Activated B cell treated with CpG ODN at 0.5 μM for 24 hours (primary cell): ENCODE data around the gene PGRMC1. TPM values are rescaled to one million over a fixed set of nuclear protein-coding genes. Genes with fewer than 3 reads are reported as not detected.
"Not testable (repeated sequence)": the region's sequence is repeated elsewhere in the genome, so short reads cannot be mapped to it uniquely, and the experiment has no call there.

Experiments used
- ATAC-seq: fragments of 200-7000 bp; cut with Tn5 transposase; one replicate; pipeline ENCODE4 v1.10.0; 2021; ENCODE audit warnings: low read depth, mild to moderate bottlenecking, moderate library complexity
- CTCF ChIA-PET: fragments of 350-600 bp; sonication (Branson Sonifier 250); formaldehyde crosslinking; loops from one replicate; lab custom pipeline; 2021; ENCODE audit warnings: antibody characterized with exemption; lab: Charles Lee
- POLR2A ChIA-PET: fragments of 350-600 bp; sonication (Branson Sonifier 250); formaldehyde crosslinking; loops from one replicate; lab custom pipeline; 2021; ENCODE audit warnings: antibody characterized with exemption; lab: Charles Lee
- DNase-seq: peaks from one replicate; pipeline ENCODE4 v3.0.0; 2022
- H3K27ac Mint-ChIP-seq: one replicate; pipeline ENCODE4 v1.8.0; 2020; ENCODE audit warnings: mixed read lengths
- H3K27me3 Mint-ChIP-seq: one replicate; pipeline ENCODE4 v1.8.0; 2021; ENCODE audit warnings: mixed read lengths
- H3K36me3 Mint-ChIP-seq: one replicate; pipeline ENCODE4 v1.8.0; 2021; ENCODE audit warnings: low read depth, mixed read lengths
- H3K4me1 Mint-ChIP-seq: one replicate; pipeline ENCODE4 v1.8.0; 2021; ENCODE audit warnings: mixed read lengths
- H3K4me3 Mint-ChIP-seq: one replicate; pipeline ENCODE4 v1.8.0; 2020; ENCODE audit warnings: mild to moderate bottlenecking, mixed read lengths
- H3K9me3 Mint-ChIP-seq: one replicate; pipeline ENCODE4 v1.8.0; 2020; ENCODE audit warnings: mixed read lengths
- intact Hi-C: fragments of 100-400 bp; cut with micrococcal nuclease; formaldehyde crosslinking; loops from one replicate; pipeline ENCODE4 v1.15.1; 2024
- total RNA-seq: library from RNA; stranded (reverse); gene quantifications from 2 replicates; pipeline ENCODE4 v1.2.3, GENCODE V29; 2022
- TF ChIP-seq, protein P1 (sequence below): fragments of 200-600 bp; IDR thresholded peaks from one replicate; pipeline ENCODE4 v1.8.0; 2022; ENCODE audit warnings: antibody characterized with exemption, mild to moderate bottlenecking

PGRMC1 gene
- total RNA-seq, 1 donor from 2014 or later = 9.8 TPM

DNA sequence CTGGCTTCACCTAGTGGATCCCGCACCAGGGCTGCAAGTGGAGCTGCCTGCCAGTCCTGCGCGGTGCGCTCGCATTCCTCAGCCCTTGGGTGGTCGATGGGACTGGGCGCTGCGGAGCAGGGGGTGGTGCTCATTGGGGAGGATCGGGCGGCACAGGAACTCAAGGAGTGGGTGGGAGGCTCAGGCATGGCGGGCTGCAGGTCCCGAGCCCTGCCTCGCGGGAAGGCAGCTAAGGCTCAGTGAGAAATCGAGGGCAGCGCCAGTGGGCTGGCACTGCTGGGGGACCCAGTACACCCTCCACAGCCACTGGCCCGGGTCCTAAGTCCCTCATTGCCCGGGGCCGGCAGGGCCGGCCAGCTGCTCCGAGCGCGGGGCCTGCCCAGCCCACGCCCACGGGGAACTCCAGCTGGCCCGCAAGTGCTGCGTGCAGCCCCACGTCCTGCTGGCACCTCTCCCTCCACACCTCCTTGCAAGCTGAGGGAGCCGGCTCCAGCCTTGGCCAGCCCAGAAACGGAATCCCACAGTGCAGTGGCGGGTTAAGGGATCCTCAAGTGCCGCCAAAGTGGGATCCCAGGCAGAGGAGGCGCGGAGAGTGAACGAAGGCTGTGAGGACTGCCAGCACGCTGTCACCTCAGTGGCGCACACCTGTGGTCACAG, 27.6 kb upstream of the PGRMC1 start:
- no peaks in the 10 kb centered on the region for H3K4me1 Mint-ChIP-seq
- ATAC-seq = no peak
- no peak overlapping the region for H3K27ac Mint-ChIP-seq
- no peaks in the 10 kb centered on the region for H3K9me3 Mint-ChIP-seq
- intact Hi-C loops = no loop called here
- H3K36me3 Mint-ChIP-seq = no peaks in the 10 kb centered on the region
- H3K27me3 Mint-ChIP-seq = peaks cover 16% of the 10 kb centered on the region
- ChIA-PET POLR2A (no interaction called here), CTCF (no interaction called here)
- no peak overlapping the region for H3K4me3 Mint-ChIP-seq
- DNase-seq = no peak
- TF ChIP-seq, protein P1, sequence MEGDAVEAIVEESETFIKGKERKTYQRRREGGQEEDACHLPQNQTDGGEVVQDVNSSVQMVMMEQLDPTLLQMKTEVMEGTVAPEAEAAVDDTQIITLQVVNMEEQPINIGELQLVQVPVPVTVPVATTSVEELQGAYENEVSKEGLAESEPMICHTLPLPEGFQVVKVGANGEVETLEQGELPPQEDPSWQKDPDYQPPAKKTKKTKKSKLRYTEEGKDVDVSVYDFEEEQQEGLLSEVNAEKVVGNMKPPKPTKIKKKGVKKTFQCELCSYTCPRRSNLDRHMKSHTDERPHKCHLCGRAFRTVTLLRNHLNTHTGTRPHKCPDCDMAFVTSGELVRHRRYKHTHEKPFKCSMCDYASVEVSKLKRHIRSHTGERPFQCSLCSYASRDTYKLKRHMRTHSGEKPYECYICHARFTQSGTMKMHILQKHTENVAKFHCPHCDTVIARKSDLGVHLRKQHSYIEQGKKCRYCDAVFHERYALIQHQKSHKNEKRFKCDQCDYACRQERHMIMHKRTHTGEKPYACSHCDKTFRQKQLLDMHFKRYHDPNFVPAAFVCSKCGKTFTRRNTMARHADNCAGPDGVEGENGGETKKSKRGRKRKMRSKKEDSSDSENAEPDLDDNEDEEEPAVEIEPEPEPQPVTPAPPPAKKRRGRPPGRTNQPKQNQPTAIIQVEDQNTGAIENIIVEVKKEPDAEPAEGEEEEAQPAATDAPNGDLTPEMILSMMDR = no peak

DNA sequence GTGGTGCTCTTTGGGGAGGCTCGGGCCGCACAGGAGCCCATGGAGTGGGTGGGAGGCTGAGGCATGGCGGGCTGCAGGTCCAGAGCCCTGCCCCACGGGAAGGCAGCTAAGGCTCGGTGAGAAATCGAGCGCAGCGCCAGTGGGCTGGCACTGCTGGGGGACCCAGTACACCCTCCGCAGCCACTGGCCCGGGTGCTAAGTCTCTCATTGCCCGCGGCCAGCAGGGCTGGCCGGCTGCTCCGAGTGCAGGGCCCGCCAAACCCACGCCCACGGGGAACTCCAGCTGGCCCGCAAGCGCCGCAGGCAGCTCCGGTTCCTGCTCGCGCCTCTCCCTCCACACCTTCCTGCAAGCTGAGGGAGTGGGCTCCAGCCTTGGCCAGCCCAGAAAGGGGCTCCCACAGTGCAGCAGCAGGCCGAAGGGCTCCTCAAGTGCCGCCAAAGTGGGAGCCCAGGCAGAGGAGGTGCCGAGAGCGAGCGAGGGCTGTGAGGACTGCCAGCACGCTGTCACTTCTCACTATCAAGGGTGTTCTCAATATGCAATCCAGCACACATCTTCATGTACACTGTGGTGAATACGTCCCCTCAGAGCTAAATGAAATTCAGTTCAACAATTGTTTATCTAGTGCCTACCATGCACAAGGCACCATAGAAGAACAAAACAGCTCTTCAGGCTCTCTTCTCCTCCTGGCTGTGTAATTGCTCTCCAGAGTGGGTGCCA, 25.0 kb upstream of the PGRMC1 start:
- ATAC-seq, CTCF ChIA-PET, POLR2A ChIA-PET, H3K9me3 Mint-ChIP-seq, H3K36me3 Mint-ChIP-seq, H3K4me3 Mint-ChIP-seq, H3K27ac Mint-ChIP-seq, DNase-seq, intact Hi-C loops, H3K4me1 Mint-ChIP-seq: not testable (repeated sequence)
- H3K27me3 Mint-ChIP-seq = peaks cover 15% of the 10 kb centered on the region

DNA sequence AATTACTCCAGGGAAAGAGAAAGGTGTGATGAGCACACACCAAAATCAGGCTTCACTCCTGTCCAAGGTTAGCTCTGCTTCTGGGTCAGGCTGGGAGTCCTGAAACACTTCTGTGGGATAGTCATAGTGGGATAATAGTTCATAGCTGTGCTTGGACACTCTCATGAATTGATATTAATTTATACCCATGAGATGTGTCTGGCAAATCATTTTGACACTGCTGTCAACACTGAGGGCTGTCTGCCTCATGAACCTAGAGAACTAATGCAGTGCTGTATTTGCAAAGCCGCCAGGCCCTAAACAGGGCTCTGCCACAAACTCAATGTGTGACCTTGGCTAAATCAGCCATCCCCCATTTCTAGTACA, 24.5 kb upstream of the PGRMC1 start:
- peaks cover 11% of the 10 kb centered on the region for H3K27me3 Mint-ChIP-seq
- H3K4me3 Mint-ChIP-seq = no peak overlapping the region
- H3K9me3 Mint-ChIP-seq = no peaks in the 10 kb centered on the region
- ChIA-PET POLR2A (no interaction called here), CTCF (no interaction called here)
- no peak overlapping the region for H3K27ac Mint-ChIP-seq
- ATAC-seq = no peak
- no peak for DNase-seq
- H3K36me3 Mint-ChIP-seq = no peaks in the 10 kb centered on the region
- intact Hi-C loops = no loop called here
- TF ChIP-seq, protein P1 = no peak
- H3K4me1 Mint-ChIP-seq = no peaks in the 10 kb centered on the region

DNA sequence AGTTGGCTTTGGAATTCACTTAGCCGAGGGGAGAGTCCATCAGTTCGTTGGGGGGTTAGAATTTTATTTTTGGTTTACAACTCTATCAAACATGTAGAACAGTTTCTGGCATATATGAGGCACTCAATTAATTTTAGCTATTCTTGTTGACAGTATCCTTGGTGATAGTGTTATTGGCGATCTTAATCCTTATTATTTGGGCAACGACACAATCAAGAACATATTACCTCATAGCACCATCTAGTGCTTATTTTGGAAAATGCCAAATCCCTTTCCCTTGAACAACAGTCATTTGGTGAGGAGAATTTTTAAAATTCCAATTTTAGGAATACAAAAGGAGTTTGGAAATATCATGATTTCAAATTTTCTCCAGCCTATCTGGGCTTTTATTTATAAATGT, 17.9 kb upstream of the PGRMC1 start:
- TF ChIP-seq, protein P1 = no peak
- Mint-ChIP-seq H3K36me3 (no peaks in the 10 kb centered on the region), H3K27me3 (peaks cover 17% of the 10 kb centered on the region), H3K4me3 (no peak overlapping the region), H3K9me3 (no peaks in the 10 kb centered on the region), H3K4me1 (no peaks in the 10 kb centered on the region), H3K27ac (no peak overlapping the region)
- no peak for ATAC-seq
- CTCF ChIA-PET = no interaction called here
- POLR2A ChIA-PET = no interaction called here
- intact Hi-C loops = loop anchor here (1.0 to 2.0 kb wide), 3 partner anchors 99 to 371 kb away; no protein-coding TSS in a partner anchor
- no peak for DNase-seq

DNA sequence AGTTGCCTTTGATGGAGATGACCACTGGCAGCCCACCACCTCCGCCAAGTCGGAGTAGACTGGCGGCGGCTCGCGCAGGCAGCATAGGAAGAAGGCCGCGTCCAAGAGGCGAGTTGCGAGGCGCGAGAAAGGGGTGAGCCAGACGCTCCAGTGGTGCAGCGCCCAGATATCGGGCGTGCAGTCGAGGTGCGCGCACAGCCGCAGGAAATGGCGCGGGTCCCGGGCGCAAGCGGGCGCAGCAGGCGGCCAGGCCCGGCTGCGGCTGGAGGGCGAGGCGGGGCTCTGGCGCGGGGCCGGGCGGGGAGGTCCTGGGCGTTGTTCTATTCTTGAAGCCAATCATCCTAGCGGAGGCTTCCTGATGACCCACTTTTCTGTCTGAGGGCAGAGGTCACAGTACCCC, 13.2 kb upstream of the PGRMC1 start:
- H3K4me1 Mint-ChIP-seq = no peaks in the 10 kb centered on the region
- H3K9me3 Mint-ChIP-seq = no peaks in the 10 kb centered on the region
- CTCF ChIA-PET = no interaction called here
- TF ChIP-seq, protein P1 = no peak
- no peaks in the 10 kb centered on the region for H3K36me3 Mint-ChIP-seq
- POLR2A ChIA-PET = no interaction called here
- DNase-seq = no peak
- no peak for ATAC-seq
- peaks cover 11% of the 10 kb centered on the region for H3K27me3 Mint-ChIP-seq
- H3K27ac Mint-ChIP-seq = no peak overlapping the region
- intact Hi-C loops = no loop called here
- H3K4me3 Mint-ChIP-seq = no peak overlapping the region
